Measurements from ENCODE around the gene TTC1.

TTC1 gene

GRCh38 chr5:160048131-160048530 lies 39.2 kb downstream of the TTC1 start:
- no peak overlapping the region for H3K4me3 ChIP-seq (ENCODE audit: control insufficient read depth, low read depth, low read length)
- TF ChIP-seq CTCF (IDR thresholded peaks at IDR 0.05; ENCODE audit: control insufficient read depth, insufficient read depth, low read depth, low read length, missing control alignments) = no peak
- DNase-seq (ENCODE audit: low read depth) = no peak

DNA sequence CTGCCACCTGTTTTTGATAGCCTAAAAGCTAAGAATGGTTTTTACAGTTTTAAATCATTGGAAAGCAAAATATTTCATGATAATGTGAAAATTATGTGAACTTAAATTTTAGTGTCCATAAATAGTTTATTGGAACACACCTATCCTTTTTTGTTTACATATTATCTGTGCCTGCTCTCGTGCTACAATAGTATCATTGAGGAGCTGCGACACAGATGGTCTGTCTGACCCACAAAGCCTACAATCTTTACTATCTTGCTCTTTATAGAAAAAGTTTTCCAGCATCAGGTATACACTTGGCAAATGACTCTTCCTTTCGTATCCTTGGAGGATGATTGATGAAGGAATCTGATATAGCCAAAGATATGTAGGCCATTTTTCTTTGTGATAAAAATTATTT lies 40.2 kb downstream of the TTC1 start:
- no peak for DNase-seq (ENCODE audit: low read depth)
- TF ChIP-seq CTCF (IDR thresholded peaks at IDR 0.05; ENCODE audit: control insufficient read depth, insufficient read depth, low read depth, low read length, missing control alignments) = no peak
- H3K4me3 ChIP-seq (ENCODE audit: control insufficient read depth, low read depth, low read length) = no peak overlapping the region

GRCh38 chr5:160054047-160054446 lies 45.1 kb downstream of the TTC1 start:
- TF ChIP-seq CTCF (IDR thresholded peaks at IDR 0.05; ENCODE audit: control insufficient read depth, insufficient read depth, low read depth, low read length, missing control alignments) = no peak
- DNase-seq (ENCODE audit: low read depth) = no peak
- no peak overlapping the region for H3K4me3 ChIP-seq (ENCODE audit: control insufficient read depth, low read depth, low read length)

- H3K4me3 ChIP-seq (ENCODE audit: control insufficient read depth, low read depth, low read length) = no peak overlapping the region
Observed at GRCh38 chr5:160054831-160055230, 45.9 kb downstream of the TTC1 start.

GRCh38 chr5:160057256-160057655 lies 48.3 kb downstream of the TTC1 start:
- TF ChIP-seq CTCF (IDR thresholded peaks at IDR 0.05; ENCODE audit: control insufficient read depth, insufficient read depth, low read depth, low read length, missing control alignments) = no peak
- no peak for DNase-seq (ENCODE audit: low read depth)
- H3K4me3 ChIP-seq (ENCODE audit: control insufficient read depth, low read depth, low read length) = no peak overlapping the region

More at GRCh38 chr5:160054831-160055230, 45.9 kb downstream of the TTC1 start:
- no peak for DNase-seq (ENCODE audit: low read depth)
- TF ChIP-seq CTCF (IDR thresholded peaks at IDR 0.05; ENCODE audit: control insufficient read depth, insufficient read depth, low read depth, low read length, missing control alignments) = no peak

DNA sequence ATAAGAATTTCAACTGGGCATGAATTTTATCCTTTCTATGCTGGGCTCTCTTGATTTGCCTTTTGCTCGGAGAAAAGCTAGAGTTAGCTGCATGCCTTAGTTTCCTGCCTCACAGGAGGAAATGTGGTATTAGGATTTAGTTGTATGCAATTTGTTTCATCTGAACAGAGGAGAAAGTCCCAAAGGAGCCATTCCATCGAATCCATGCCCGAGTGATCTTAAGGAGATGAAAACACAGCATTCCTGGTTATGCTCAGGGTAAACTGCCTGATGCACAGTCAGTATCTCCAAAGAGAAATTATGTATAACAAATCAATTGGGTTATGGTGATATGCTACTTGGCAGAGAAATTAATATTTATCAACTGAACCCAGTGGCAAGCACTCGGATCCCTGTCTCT lies 51.1 kb downstream of the TTC1 start:
- no peak overlapping the region for H3K4me3 ChIP-seq (ENCODE audit: control insufficient read depth, low read depth, low read length)
- DNase-seq (ENCODE audit: low read depth) = no peak
- TF ChIP-seq CTCF (IDR thresholded peaks at IDR 0.05; ENCODE audit: control insufficient read depth, insufficient read depth, low read depth, low read length, missing control alignments) = no peak

- no peak for TF ChIP-seq CTCF (IDR thresholded peaks at IDR 0.05; ENCODE audit: control insufficient read depth, insufficient read depth, low read depth, low read length, missing control alignments)
Observed at GRCh38 chr5:160061770-160062169, 52.8 kb downstream of the TTC1 start.

More at GRCh38 chr5:160061770-160062169, 52.8 kb downstream of the TTC1 start:
- H3K4me3 ChIP-seq (ENCODE audit: control insufficient read depth, low read depth, low read length) = no peak overlapping the region
- DNase-seq (ENCODE audit: low read depth) = no peak

Measured in AG09309 (cell line).